Left lobe of liver (tissue), 1 donor: Measurements from ENCODE around the gene FILIP1. TPM values are rescaled to one million over a fixed set of nuclear protein-coding genes. Genes with fewer than 3 reads are reported as not detected.

Experiments used
- total RNA-seq: library from RNA; stranded (reverse); gene quantifications from one replicate; pipeline ENCODE4 v1.2.1, GENCODE V29; 2021
- donor health status: DM: no; HTN: yes; CAD: no.

Gene FILIP1
- total RNA-seq, 1 donor from 2014 or later, result 1.1 TPM

Other genes with a start within 250 kb of the FILIP1 start
- 183 TPM for gene COX7A2, start 250.0 kb downstream of the FILIP1 start, total RNA-seq
- gene TMEM30A, start 209.0 kb downstream of the FILIP1 start, total RNA-seq, result 57.0 TPM
- 23.9 TPM for gene SENP6, start 108.1 kb upstream of the FILIP1 start, total RNA-seq